HepG2 (cell line): ENCODE measurements around the gene HOXB4. TPM values are rescaled to one million over a fixed set of nuclear protein-coding genes. Genes with fewer than 3 reads are reported as not detected.

Experiments used
- ATAC-seq: fragments of 200-7000 bp; cut with Tn5 transposase; 3 replicates; pipeline ENCODE4 v1.9.1; 2020; ENCODE audit warnings: mild to moderate bottlenecking, moderate library complexity
- BruUV-seq: library from RNA; stranded (reverse); fragments of 400-500 nt; replicated peaks from 2 replicates; lab custom pipeline; 2021; lab: Mats Ljungman, UMichigan
- CTCF ChIA-PET: fragments of 300-600 bp; formaldehyde crosslinking; extraction: SDS; loops from one replicate; lab custom pipeline; 2021; ENCODE audit warnings: low total read pairs, inconsistent platforms, low intra/inter-chr PET ratio; lab: Yijun Ruan, JAX
- POLR2A ChIA-PET: fragments of 350-600 bp; sonication (Branson Sonifier 250); formaldehyde crosslinking; loops from one replicate; lab custom pipeline; 2020; ENCODE audit warnings: antibody characterized with exemption, inconsistent platforms; lab: Yijun Ruan, JAX
- DNase-seq: peaks from one replicate; pipeline ENCODE4 v3.0.0-alpha.2; 2015; ENCODE audit warnings: low spot score
- FAIRE-seq: peaks from 3 replicates; lab custom pipeline; 2011; peaks lifted over from hg19 to GRCh38; lab: Jason Lieb, UNC
- H2AFZ ChIP-seq: one replicate; pipeline ENCODE4 v1.6.1; 2011; ENCODE audit warnings: low read length, inconsistent platforms
- H3K27ac ChIP-seq: fragments of 300-600 bp; 3 replicates; pipeline ENCODE4 v1.8.0; 2011; ENCODE audit warnings: mixed run types, mild to moderate bottlenecking, mixed read lengths, low read length, inconsistent platforms; ENCODE audit not compliant: insufficient read depth; ENCODE audit errors: extremely low read length
- H3K27me3 ChIP-seq, 2 experiments: fragments of 200-600 bp in 1 of 2; 2 replicates in 1 of 2; 3 replicates in 1 of 2; pipeline versions ENCODE4 v1.6.0 to v1.8.0; 2011; ENCODE audit warnings: low read length in 2 of 2, mild to moderate bottlenecking in 2 of 2, moderate library complexity in 2 of 2, inconsistent platforms in 1 of 2; ENCODE audit not compliant: insufficient read depth in 2 of 2, control insufficient read depth in 1 of 2
- H3K36me3 ChIP-seq, 2 experiments: fragments of 200-600 bp in 1 of 2; replicated peaks in 1 of 2; 2 replicates in 1 of 2; 3 replicates in 1 of 2; pipeline versions ENCODE4 v1.5.1 to v1.8.0; 2011; ENCODE audit warnings: low read length in 2 of 2, inconsistent platforms in 1 of 2; ENCODE audit not compliant: insufficient read depth in 2 of 2, control insufficient read depth in 1 of 2
- H3K4me1 ChIP-seq: 2 replicates; pipeline ENCODE4 v1.5.1; 2012; ENCODE audit warnings: low read length, inconsistent platforms; ENCODE audit not compliant: insufficient read depth
- H3K4me2 ChIP-seq: 2 replicates; pipeline ENCODE4 v1.6.0; 2011; ENCODE audit warnings: low read depth, low read length, inconsistent platforms
- H3K4me3 ChIP-seq, 3 experiments: fragments of 200-600 bp in 1 of 3; sonication (generic), shearing (Covaris generic) in 1 of 3; replicated peaks in 1 of 3; 2 replicates each; pipeline ENCODE4 v1.5.1; 2011 to 2016; ENCODE audit warnings: low read length in 3 of 3, inconsistent platforms in 2 of 3, low read depth in 2 of 3, mild to moderate bottlenecking in 2 of 3, control low read depth in 1 of 3, mixed read lengths in 1 of 3; ENCODE audit not compliant: insufficient read depth in 1 of 3
- H3K79me2 ChIP-seq: one replicate; pipeline ENCODE4 v1.6.1; 2011; ENCODE audit warnings: low read length, inconsistent platforms; ENCODE audit not compliant: insufficient read depth
- H3K9ac ChIP-seq: 2 replicates; pipeline ENCODE4 v1.6.0; 2011; ENCODE audit warnings: mild to moderate bottlenecking, low read depth, low read length, inconsistent platforms; ENCODE audit not compliant: insufficient read depth
- H3K9me3 ChIP-seq: 2 replicates; pipeline ENCODE4 v1.5.1; 2012; ENCODE audit warnings: mild to moderate bottlenecking, low read length
- H4K20me1 ChIP-seq: 2 replicates; pipeline ENCODE4 v1.6.0; 2011; ENCODE audit warnings: inconsistent platforms, mild to moderate bottlenecking, low read length, moderate library complexity; ENCODE audit not compliant: insufficient read depth
- CAMTA2 ChIP-seq: sonication (generic); formaldehyde crosslinking; IDR thresholded peaks from 2 replicates; pipeline ENCODE4 v1.4.0; 2020; ENCODE audit warnings: mild to moderate bottlenecking, missing genetic modification reagents, borderline replicate concordance
- EZH2 ChIP-seq: conservative IDR thresholded peaks from 2 replicates; pipeline ENCODE4 v1.6.1; 2012; ENCODE audit warnings: mild to moderate bottlenecking, low read depth, low read length, moderate library complexity
- KDM4B ChIP-seq: sonication (generic); formaldehyde crosslinking; IDR thresholded peaks from 2 replicates; pipeline ENCODE4 v1.4.0; 2020; ENCODE audit warnings: missing genetic modification reagents
- MED13 ChIP-seq: sonication (generic); formaldehyde crosslinking; IDR thresholded peaks from 2 replicates; pipeline ENCODE4 v1.5.0; 2020; ENCODE audit warnings: missing genetic modification reagents
- SALL2 ChIP-seq: sonication (generic); formaldehyde crosslinking; IDR thresholded peaks from 2 replicates; pipeline ENCODE4 v1.8.1; 2023; ENCODE audit warnings: mild to moderate bottlenecking, missing genetic modification reagents, inconsistent platforms
- ZFYVE20 ChIP-seq: sonication (generic); formaldehyde crosslinking; IDR thresholded peaks from 2 replicates; pipeline ENCODE4 v1.8.0; 2023; ENCODE audit warnings: low read depth, mild to moderate bottlenecking, moderate library complexity, missing genetic modification reagents, borderline replicate concordance
- WGBS: methylation state at CpG from one replicate; pipeline ENCODE4 v1.1.6; 2017; ENCODE audit warnings: low lambda C conversion rate; 5-methylcytosine and 5-hydroxymethylcytosine counted together
- in situ Hi-C: cut with HindIII; loops from 2 replicates; pipeline ENCODE4 v1.10.0; 2017; ENCODE audit warnings: low pct_unique_long_range_greater_than_20kb; ENCODE audit not compliant: extremely low pct_ligation_motif_present
- intact Hi-C: fragments of 100-400 bp; cut with micrococcal nuclease; formaldehyde crosslinking; loops from one replicate; pipeline ENCODE4 v1.10.0; 2022; ENCODE audit not compliant: unreplicated experiment
- polyA plus RNA-seq, 8 experiments: library from polyadenylated mRNA; depleted of rRNA in 3 of 8; stranded (reverse) in 7 of 8; unstranded in 1 of 8; fragments of >200 nt; fragmentation: Illumina TruSeq in 4 of 8; extraction: Trizol in 4 of 8; gene quantifications; 2 replicates each; pipeline versions ENCODE4 v1.2.1 to v1.2.3, GENCODE V29; 2011 to 2016; ENCODE audit warnings: low read depth in 4 of 8, missing spikeins in 1 of 8, mixed read lengths in 1 of 8; ENCODE audit not compliant: insufficient read depth in 1 of 8
- total RNA-seq, 5 experiments: library from RNA; depleted of rRNA; stranded (reverse); fragments of >200 nt; fragmentation: Illumina TruSeq; extraction: Trizol; gene quantifications; 2 replicates each; pipeline ENCODE4 v1.2.3, GENCODE V29; 2016; ENCODE audit warnings: low read depth in 1 of 5
- TF ChIP-seq, protein P1 (sequence below), 2 experiments: sonication (generic) in 1 of 2; formaldehyde crosslinking in 1 of 2; IDR thresholded peaks; 2 replicates each; pipeline versions ENCODE4 v1.4.0 to v1.6.1; 2018 to 2020; ENCODE audit warnings: missing genetic modification reagents in 2 of 2, borderline replicate concordance in 1 of 2, low read depth in 1 of 2, mild to moderate bottlenecking in 1 of 2, missing biosample characterization in 1 of 2

Gene HOXB4
- total and polyA plus RNA-seq, 2 of the 13 experiments (the other 11 are each of a cell fraction or from before 2014, with no cell fraction given) = not detected

- Histone ChIP-seq H2AFZ (no peak overlapping the region), H3K27me3 (peaks cover 6 to 74% of the 10 kb centered on the region in 2 experiments), H3K9me3 (no peaks in the 10 kb centered on the region), H4K20me1 (no peaks in the 10 kb centered on the region), H3K4me2 (no peak overlapping the region), H3K4me3 (no peak overlapping the region), H3K36me3 (no peaks in the 10 kb centered on the region), H3K27ac (no peak overlapping the region), H3K79me2 (no peaks in the 10 kb centered on the region), H3K4me1 (no peaks in the 10 kb centered on the region), H3K9ac (no peak overlapping the region)
- intact Hi-C loops (no loop called here), in situ Hi-C loops (no loop called here)
- ChIA-PET POLR2A (no interaction called here), CTCF (no interaction called here)
- WGBS = under 1% methylated on average over 7 of the region's 7 CpGs
- no TSS peak for BruUV-seq
- DNase-seq (no peak), FAIRE-seq (no peak), ATAC-seq (no peak)
- TF ChIP-seq ZFYVE20 (CRISPR knock-in tag) (no peak), CAMTA2 (no peak)
Measured at GRCh38 chr17:48528153-48528935, 49.8 kb downstream of the HOXB4 start.

DNA sequence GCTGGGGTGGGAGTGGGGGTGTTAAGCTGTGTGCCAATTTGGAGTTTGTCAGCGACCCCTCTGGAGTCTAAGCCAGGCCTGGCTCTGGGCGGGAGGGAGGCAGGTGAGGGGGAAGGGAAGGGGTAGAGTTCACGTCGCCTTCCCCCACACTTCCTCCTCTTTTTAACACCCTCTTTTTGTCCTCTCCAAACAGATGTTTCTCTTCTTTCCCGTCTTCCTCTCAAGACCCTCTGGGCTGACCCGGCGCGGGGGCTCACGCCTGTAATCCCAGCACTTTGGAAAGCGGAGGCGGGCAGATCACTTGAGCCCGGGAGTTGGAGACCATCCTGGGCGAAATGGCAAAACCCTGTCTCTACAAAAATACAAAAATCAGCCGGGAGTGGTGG is 50.6 kb downstream of the HOXB4 start:
- TF ChIP-seq MED13 (CRISPR knock-in tag) = no peak
- TF ChIP-seq, protein P1, sequence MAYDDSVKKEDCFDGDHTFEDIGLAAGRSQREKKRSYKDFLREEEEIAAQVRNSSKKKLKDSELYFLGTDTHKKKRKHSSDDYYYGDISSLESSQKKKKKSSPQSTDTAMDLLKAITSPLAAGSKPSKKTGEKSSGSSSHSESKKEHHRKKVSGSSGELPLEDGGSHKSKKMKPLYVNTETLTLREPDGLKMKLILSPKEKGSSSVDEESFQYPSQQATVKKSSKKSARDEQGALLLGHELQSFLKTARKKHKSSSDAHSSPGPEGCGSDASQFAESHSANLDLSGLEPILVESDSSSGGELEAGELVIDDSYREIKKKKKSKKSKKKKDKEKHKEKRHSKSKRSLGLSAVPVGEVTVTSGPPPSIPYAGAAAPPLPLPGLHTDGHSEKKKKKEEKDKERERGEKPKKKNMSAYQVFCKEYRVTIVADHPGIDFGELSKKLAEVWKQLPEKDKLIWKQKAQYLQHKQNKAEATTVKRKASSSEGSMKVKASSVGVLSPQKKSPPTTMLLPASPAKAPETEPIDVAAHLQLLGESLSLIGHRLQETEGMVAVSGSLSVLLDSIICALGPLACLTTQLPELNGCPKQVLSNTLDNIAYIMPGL (CRISPR knock-in tag; IDR thresholded peaks at IDR 0.05; ENCODE audit: borderline replicate concordance in 1 of 2, low read depth in 1 of 2) = no peak
- TF ChIP-seq EZH2 = 0 out of 2 replicates have a peak, but pooled peaks have one; percentile 16
- no peak for TF ChIP-seq SALL2 (CRISPR knock-in tag)
- TF ChIP-seq KDM4B (CRISPR knock-in tag) = no peak
- no peak for DNase-seq
- no peaks in the 10 kb centered on the region for H3K4me1 ChIP-seq
- no peak for FAIRE-seq
- POLR2A ChIA-PET = no interaction called here
- WGBS = 37% methylated on average over 13 of the region's 14 CpGs
- in situ Hi-C loops (no loop called here), intact Hi-C loops (no loop called here)
- no peak overlapping the region for H2AFZ ChIP-seq
- peaks cover 6 to 72% of the 10 kb centered on the region in 2 experiments for H3K27me3 ChIP-seq
- CTCF ChIA-PET = no interaction called here
- BruUV-seq = no TSS peak
- no peaks in the 10 kb centered on the region for H3K9me3 ChIP-seq
- H3K9ac ChIP-seq = no peak overlapping the region
- no peak overlapping the region for H3K4me2 ChIP-seq
- H3K27ac ChIP-seq = no peak overlapping the region
- H4K20me1 ChIP-seq = no peaks in the 10 kb centered on the region
- no peak for ATAC-seq
- H3K79me2 ChIP-seq = no peaks in the 10 kb centered on the region
- no peak overlapping the region for H3K4me3 ChIP-seq
- H3K36me3 ChIP-seq = no peaks in the 10 kb centered on the region
